OCI-LY7 (cell line): ENCODE data around the gene CMTM1.

ENCODE experiments used
- EZH2phosphoT487 ChIP-seq: fragments of 200-600 bp; sonication (generic); IDR thresholded peaks from 2 replicates; pipeline ENCODE4 v1.6.1; 2018; ENCODE audit warnings: low read depth, borderline replicate concordance, mild to moderate bottlenecking, mixed run types, antibody characterized with exemption, low read length, moderate library complexity, mixed read lengths
- TF ChIP-seq, protein P1 (sequence below): fragments of 200-600 bp; sonication (generic); conservative IDR thresholded peaks from 2 replicates; pipeline ENCODE4 v1.5.1; 2014; ENCODE audit warnings: mild to moderate bottlenecking, antibody characterized with exemption, low read length, moderate library complexity, mixed read lengths

DNA sequence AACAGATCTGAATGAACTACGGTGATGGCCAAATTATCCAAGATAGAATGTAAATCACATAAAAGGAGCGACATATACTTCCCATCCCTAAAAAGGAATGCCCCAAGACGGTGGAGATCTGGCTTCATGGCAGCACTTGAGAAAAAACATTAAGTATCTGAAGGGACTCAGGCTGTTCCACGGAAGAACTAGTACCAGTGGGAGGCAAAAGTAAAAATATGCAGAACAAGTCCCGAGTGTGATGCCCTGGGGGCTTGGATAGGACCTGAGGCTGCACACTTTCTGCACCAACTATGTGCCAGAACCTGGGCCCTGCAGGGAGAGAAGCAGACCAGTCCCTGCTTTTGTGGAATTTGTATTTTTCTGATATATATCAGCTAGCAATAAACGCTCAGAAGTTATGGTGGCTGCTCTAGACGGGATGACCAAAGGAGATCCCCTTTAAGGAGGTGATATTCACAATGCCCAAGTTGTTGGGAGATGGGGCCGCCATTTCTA, 14.4 kb upstream of the CMTM1 start:
- TF ChIP-seq, protein P1, sequence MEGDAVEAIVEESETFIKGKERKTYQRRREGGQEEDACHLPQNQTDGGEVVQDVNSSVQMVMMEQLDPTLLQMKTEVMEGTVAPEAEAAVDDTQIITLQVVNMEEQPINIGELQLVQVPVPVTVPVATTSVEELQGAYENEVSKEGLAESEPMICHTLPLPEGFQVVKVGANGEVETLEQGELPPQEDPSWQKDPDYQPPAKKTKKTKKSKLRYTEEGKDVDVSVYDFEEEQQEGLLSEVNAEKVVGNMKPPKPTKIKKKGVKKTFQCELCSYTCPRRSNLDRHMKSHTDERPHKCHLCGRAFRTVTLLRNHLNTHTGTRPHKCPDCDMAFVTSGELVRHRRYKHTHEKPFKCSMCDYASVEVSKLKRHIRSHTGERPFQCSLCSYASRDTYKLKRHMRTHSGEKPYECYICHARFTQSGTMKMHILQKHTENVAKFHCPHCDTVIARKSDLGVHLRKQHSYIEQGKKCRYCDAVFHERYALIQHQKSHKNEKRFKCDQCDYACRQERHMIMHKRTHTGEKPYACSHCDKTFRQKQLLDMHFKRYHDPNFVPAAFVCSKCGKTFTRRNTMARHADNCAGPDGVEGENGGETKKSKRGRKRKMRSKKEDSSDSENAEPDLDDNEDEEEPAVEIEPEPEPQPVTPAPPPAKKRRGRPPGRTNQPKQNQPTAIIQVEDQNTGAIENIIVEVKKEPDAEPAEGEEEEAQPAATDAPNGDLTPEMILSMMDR = no peak
- TF ChIP-seq EZH2phosphoT487 = no peak
